ENCODE data around the gene FAM241A.
"Not testable (repeated sequence)": the region's sequence is repeated elsewhere in the genome, so short reads cannot be mapped to it uniquely, and the experiment has no call there.

Gene FAM241A

DNA sequence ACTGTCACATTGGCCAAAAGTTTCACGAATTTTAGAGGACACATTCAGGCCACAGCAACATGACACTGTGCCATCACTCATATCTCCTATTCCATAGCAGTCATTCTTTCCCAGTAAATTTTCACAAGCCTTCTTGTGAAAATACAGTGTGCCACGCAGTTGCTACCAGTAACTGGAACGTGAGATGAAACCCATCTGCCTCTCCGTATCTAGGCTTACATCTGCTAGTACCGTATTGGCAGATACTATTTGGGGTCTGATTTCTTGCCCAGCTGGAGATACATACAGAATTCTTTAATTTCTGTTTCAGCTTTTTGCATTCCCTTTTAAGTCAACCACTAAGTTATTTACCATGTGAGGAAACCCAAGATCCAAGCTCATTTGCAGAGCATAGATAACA, 8.7 kb upstream of the FAM241A start:
- DNase-seq: no peak

DNA sequence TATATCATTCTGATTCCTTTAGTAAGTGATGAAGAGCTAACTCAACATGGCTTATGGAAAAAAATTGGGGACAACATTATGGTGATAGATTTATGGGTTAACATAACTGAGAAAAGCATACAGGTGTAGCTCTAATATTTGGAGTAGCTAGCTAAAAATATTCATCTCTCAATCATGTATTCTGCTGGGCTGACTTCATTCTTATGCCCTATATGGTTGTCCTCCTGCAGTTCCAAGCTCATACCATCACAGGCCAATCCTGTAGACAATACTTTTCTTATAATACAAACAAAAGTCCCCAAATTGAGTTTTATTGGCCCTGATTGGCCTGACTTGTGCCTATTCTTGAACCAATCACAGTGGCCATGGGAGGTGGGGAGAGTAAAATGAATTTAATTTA, 6.7 kb upstream of the FAM241A start:
- DNase-seq: no peak

DNA sequence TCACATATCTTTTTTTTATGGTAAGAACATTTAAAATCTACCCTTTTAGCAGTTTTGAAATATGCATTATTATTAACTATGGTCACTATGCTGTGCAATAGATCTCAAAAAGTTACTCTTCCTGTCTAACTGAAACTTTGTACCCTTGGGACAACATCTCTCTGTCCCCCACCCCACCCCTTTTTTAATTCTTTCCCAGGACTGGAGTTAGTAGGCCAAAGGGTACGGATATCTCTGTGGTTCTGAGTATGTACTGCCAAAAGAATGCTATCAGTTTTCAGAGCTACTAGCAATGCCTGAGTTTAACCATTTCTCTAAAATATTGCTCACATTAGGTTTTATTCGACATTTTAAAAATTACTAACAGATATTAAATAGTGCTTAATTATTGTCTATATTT, 4.7 kb upstream of the FAM241A start:
- DNase-seq: no peak

DNA sequence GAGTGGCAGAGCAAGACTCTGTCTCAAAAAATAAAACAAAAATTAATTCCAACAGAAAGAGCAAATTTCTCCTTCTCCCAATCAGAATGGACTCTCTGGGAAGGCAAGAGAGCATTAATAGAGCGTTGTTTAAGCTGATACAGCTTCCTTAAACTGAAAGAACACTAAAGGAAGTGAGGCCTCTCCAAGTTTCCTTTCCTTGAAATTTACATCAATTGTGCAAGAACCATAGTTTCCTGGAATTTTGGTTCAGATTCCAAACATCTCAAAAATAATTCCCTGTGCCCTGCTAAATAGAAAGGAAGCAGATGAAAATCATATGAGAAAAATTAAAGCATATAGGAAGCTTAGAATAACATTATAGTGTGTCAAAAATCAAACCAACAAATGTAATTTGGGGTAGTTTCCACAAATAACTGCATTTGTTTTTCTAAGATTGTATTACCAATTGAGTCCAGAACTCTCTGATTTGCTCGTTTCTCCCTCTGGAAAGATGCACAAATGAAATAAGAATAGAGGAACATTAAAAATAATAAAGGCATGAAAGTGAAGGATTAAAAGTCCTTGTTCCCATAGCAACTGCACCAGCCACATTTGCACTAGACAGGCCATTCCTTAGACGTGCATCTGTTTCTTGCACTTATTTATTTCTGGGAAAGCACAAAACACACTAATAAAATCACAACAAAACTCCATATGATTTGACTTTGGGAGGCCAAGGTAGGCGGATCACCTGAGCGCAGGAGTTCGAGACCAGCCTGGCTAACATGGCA, 3.7 kb upstream of the FAM241A start:
- DNase-seq: no peak

DNA sequence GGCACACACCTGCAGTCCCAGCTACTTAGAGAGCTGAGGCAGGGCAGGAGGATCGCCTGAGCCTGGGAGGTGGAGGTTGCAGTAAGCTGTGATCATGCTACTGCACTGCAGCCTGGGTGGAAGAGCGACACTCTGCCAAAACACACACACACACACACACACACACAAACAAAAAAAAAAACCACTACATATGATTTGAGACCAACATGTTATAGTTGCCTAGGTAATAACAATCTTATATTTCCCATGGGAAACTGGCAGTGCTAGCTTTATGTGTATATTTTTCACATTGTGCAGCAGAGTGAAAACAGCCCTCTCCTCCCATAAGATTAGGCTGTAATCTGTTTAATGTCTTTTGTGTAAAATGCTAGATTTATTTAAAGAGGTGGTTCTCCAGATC, 3.1 kb upstream of the FAM241A start:
- no peak for DNase-seq

DNA sequence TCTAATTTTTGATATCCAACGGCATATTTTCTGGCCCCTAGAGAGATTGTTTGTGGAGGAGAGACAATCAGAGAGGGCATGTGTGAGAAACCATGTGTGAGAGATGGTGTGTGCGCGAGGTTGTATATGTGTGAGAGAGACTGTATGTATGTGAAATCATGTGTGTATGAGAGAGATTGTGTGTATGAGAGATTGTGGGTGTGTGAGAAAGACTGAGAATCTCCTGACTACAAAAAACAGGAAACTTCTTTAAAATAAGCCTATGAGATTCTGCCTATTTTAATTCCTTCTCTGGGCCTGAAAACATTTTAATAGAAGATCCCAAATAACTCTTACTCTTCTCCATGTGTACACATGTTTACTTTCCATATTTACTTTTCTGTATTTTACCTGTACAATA, 1.5 kb upstream of the FAM241A start:
- no peak for DNase-seq

DNA sequence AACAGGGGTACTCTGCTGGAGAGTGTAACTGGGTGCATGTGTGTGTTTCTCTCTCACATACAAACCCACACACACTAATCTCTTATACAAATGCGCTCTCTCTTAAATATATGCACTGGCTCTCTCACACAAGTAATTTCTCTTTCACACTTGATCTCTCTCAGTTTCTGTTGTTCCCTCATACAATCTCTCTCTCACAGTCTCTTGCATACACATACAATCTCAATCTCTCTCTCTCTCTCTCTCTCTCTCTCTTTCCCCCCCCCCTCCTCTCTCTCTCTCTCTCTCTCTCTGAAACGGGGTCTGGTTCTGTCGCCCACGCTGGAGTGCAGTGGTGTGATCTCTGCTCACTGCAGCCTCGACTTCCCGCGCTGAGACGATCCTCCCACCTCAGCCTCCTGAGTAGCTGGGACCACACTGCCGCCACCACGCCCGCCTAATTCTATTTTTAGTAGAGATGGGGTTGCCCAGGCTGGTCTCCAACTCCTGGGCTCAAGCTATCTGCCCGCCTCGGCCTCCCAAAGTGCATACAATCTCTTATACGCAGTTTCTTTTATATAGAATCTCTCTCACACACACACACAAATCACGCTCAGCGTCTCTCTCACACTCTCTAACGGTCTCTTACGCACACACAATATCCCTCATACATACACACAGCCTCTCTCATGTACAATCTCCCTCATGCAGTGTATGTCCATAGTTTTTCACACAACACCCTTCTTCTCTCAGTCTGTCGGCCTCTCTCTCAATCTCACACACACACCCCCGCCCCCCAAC, 518 bp upstream of the FAM241A start:
- DNase-seq: peak in 4 of 56 donors; percentile 20 to 45 (median 43)

DNA sequence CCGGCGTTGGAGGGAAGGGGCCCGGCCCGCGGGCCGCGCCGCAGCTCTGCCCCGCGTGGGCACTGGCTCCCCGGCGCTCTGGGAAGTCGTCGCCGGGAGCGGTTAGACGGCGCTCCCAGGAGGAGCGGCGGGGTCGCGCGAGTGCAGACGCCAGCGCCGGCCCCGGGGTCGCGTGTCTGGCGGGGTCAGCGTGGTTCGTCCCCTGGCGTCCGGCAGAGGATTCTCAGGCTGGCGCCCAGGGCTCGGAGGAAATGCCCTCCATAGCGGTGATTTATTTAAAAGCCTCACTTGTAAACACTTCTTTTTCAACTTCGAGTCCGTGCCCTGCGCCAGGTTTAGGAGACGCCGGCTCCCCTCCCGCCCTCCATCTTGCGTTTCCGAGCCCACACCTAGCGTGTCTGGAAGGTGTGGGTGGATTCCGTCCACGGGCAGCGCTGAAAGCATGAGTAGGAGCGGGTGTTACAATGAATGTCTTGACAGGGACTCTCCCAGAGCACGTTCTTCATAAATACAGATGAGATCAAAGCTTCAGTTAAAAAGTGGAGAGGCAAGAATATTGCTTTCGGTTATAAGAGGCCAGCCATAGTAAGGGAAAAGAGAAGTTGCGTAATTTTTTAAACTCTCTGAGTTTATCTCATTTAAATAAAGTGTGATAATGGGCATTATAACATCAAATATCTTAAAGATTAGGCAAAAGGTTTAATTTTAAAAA, 692 bp downstream of the FAM241A start:
- peak in 30 of 56 donors; percentile 3 to 49 (median 20) for DNase-seq

DNA sequence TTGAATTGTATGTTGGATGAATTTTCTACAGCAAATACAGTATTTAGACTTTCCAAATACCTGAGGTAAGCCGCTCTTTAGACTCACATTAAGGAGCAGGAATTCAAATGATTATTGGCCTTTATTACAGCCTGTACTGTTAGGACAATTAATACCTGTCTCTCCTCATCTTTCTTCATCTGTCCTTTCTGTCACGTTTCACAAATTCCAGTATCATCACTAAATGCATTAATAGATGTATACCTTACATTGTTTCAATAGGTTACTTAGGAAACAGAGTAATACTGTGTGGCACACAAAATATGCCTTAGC, 1.2 kb downstream of the FAM241A start:
- DNase-seq: no peak

DNA sequence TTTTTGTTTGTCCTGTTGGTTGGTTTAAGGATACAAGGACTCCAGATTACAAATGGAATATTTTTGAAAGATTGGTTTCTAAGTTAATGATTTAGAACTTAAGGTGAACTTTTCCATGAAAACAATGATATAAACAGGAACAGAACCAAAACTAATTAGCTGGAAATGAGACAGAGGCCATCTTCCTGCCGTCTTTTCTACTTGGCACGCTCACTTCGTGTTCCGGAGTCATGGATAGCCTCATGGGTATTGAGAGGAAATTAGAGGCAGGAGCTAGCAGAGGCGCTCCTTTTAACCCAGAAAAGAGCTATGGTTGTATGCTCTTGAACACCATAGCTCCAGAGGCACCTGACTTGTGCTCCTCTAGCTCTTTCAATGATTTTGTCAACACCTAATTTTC, 2.4 kb downstream of the FAM241A start:
- DNase-seq: no peak

DNA sequence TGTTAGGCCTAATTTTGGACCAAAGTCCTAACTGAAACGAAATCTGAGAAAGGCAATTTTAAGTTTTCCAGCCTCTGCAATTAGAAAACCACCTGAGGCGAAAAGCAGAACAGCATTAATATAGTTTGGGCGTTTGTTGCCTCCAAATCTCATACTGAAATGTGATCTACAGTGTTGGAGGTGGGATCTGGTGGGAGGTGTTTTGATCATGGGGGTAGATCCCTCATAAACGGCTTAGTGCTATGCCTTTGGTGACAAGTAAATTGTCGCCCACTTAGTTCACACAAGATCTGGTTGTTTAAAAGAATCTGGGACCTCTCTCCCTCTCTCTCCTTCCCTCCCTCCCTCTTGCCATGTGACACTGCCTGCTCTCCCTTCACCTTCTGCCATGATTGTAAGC, 5.7 kb downstream of the FAM241A start:
- DNase-seq: peak in 3 of 56 donors; percentile 1 to 33 (median 3)

DNA sequence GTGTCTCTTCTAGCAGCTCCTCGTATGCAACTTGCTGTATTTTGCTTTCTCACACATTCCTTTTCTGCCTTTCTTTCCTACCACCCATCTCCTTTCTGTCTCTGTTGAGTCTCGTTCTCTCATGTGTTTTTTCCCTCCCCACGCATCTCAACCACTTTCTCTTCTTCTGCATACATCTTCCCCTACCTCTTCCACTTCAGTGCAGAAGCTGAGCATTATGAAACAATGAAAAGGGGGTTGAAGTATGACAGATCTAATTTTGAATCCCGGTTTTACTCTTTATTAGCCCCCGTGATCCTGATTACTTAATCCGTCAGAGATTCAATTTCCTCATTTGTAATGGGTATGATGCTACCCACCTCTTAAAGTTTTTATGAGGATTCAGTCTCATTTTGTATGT, 7.3 kb downstream of the FAM241A start:
- DNase-seq: no peak

DNA sequence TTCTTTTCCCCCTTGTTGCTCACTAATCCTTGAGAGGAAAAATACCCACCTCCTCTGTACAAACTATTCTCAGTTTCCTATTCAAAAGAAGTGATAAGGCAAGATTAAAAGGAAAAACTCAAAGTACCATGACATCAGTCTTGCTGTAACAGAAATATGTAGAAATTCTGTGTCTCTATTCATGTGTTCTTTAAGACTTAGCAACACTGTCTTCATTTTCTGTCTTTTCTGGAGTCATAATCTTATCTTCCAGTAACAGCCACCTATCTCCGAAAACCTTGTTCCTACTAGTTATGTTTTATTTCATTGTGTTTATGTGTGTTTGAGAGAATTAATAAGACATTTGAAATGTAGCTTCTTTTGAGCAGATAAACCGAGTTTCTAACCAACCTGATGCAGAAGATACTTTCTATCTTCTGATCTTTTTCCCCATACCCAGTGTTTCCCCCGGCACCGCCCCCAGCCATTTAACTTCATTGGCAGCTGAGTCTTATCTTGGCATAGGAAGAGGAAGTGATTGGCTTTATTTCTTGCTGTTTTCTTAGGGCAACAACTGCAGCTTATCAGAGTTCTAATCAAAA, 8.0 kb downstream of the FAM241A start:
- DNase-seq: no peak

DNA sequence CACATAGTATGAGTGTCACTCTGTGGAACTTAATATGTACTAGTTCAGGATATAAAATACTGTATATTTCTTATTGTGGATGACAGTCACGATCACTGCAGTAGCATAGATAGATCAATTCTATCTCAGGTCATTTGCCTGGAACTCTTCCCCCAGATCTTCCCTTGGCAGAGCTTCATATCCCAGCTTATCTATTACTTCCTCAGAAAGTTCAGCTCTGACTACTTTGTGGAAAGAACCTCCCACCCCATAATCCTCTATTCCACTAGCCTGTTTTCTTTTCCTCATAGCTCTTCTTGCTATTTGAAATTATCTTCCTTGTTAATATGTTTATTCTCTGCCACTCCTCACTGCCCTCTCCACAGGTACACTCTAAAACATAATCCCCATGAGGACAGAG, 10.9 kb downstream of the FAM241A start:
- no peak for DNase-seq

DNA sequence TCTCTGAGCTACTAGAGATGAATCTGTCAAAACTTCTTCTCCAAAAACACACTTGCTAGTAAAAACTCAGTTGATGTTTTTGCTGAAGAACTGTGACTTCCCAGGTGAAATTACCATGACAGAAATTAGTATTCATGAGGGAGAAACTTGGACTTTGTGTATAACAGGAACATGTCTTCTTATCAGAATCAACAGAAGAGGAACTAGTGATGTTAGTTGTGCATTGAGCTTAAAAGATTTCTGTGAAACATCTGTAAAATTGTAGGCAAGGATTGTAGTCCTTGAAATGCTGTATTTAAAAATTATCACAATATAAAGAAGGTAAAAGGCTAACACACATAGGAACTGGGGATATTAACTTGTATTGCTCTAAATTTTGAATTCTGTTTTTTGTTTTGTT, 11.3 kb downstream of the FAM241A start:
- no peak for DNase-seq

DNA sequence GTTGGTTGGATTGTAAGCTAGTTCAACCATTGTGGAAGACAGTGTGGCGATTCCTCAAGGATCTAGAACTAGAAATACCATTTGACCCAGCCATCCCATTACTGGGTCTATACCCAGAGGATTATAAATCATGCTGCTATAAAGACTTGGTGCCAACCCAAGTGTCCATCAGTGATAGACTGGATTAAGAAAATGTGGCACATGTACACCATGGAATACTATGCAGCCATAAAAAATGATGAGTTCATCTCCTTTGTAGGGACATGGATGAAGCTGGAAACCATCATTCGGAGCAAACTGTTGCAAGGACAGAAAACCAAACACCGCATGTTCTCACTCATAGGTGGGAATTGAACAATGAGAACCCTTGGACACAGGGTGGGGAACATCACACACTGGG, 18.5 kb downstream of the FAM241A start:
- DNase-seq: not testable (repeated sequence)

DNA sequence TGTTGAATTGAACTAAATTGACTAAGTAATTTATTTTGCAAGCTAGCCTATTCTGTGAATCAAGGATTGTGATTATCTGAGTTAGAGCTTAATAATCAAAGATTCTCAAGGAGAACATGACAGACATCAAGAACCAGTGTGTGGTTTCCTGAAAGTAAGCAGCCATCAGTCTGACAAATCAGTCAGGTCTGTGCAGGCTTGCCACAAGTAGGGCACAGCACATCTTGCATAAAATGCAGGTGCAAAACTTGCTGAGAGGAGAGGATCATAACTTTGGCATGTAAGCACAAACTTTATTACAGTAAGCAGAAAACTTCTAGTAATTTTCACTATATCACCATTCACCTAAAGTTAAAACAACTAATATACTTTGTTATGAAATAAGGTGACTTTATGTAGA, 22.5 kb downstream of the FAM241A start:
- DNase-seq: no peak

DNA sequence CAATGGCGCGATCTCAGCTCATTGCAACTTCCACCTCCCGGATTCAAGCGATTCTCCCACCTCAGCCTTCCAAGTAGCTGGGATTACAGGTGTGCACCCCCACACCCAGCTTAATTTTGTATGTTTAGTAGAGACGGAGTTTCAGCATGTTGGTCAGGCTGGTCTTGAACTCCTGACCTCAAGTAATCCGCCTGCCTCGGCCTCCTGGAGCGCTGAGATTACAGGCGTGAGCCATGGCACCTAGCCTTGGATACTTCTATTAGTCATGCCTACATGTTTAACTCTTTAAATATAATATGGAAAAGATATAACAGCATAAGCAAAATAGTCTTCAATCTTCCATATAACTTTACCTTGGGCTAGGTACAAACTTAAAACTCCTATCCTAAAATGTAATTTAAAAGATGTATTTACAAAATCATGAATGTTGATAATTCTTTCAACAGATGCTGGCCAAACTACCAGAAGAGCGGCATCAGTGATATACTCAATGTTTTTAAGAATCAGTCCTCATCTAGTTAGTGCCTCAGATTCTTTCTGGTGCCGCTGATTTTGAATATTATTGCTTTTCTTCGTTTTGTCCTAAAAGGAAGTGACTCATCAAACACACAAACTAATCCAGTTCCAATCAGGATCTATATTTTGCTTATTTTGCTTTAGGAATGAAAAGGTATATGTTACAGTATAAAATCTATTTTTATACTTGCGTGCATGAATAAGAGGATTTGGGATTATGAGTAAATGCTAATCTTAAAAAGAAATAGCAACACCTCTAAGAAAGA, 23.7 kb downstream of the FAM241A start:
- DNase-seq: no peak

DNA sequence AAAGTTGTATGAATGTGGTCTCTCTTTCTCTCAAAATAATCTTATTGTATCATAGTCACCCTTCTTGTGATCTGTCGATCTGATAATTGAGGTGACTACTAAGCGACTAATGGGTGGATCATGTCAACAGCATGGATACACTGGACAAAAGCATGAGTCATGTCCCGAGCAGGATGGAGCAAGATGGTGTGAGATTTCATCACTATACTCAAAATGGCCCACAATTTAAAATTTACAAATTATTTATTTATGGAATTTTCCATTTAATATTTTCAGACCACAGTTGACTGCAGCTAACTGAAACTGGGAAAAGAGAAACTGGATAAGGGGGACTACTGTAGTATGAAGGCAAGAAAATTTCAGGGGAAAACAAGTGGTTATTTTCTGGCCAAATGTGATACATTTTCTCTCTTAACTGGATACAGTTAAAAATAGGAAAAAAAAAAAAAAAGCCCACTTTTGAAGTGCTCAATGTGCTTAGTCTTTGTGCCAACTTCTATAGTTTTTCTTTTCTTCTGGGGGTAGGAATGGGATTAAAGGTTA, 25.3 kb downstream of the FAM241A start:
- DNase-seq: no peak

DNA sequence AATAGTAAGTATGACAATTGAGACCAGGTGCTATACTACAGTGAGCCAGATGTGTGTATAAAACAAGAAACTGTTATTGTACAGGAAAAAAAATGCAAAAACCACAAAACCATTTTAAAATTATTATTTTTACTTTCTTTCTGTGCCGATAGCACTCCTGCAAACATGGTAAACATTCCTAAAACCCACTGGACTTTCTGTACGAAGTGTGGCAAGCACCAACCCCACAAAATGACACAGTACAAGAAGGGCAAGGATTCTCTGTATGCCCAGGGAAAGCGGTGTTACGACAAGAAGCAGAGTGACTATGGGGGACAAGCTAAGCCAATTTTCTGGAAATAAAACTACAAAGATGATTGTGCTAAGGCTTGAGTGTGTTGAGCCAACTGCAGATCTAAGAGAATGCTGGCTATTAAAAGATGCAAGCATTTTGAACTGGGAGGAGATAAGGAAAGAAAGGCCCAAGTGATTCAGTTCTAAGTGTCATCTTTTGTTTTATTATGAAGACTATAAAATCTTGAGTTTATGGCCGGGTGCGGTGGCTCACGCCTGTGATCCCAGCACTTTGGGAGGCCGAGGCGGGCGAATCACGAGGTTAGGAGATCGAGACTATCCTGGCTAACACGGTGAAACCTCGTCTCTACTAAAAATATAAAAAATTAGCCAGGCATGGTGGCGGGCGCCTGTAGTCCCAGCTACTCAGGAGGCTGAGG, 26.0 kb downstream of the FAM241A start:
- DNase-seq: not testable (repeated sequence)

Data from amygdala (tissue), 56 donors.